ENCODE results near the gene WIPF3.

Gene WIPF3

DNA sequence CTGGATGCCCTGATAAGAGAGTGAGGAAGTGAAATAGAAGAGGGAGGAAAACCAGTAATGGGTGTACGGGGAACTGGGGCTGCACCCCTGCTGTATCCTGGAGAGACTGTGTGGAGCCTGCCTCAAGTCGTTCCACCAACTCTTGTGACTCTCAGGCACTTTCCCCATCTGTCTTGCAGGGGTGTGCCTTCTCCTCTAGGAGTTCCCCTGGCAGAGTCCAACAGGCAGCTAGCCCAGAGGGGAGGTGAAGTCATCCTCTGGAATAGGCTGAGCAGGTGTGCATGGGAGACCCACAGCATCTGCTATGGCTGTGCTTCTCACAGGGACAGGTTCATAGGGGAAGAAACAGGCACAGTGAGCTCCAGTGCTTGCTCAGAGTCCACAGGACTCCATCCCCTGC is 46.8 kb downstream of the WIPF3 start:
- no peak overlapping the region for H3K27ac ChIP-seq (ENCODE audit: low read length)
- peaks cover 14% of the 10 kb centered on the region for H3K4me1 ChIP-seq (ENCODE audit: insufficient read depth, low read length)

DNA sequence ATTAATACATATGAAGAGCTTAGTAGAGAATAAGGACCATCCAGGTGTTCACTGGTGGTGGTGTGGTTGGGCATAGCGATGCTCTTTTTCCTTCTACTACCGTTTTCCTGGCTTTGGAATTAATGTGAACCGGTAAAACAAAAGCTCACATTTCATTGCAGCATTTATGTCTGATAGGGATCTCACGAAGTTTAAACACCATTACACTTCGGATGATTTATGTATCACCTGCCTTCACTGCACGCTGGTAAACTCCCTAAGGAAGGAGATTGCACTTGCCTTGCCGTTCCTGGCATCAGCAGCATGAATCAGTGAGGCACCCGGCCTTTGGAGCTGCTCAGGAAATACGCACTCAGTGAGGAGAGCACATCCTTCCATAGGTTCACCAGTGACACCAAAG is 47.5 kb downstream of the WIPF3 start:
- Histone ChIP-seq H3K27me3 (ENCODE audit: insufficient read depth, low read length) (no peaks in the 10 kb centered on the region), H3K4me3 (ENCODE audit: low read length) (no peak overlapping the region), H3K27ac (ENCODE audit: low read length) (no peak overlapping the region), H3K9ac (ENCODE audit: low read depth, low read length) (no peak overlapping the region), H3K36me3 (ENCODE audit: insufficient read depth, low read depth, low read length) (no peaks in the 10 kb centered on the region), H3K9me3 (ENCODE audit: insufficient read depth, low read depth, low read length) (no peaks in the 10 kb centered on the region), H3K4me1 (ENCODE audit: insufficient read depth, low read length) (peaks cover 14% of the 10 kb centered on the region)

More for the DNA sequence above, 46.8 kb downstream of the WIPF3 start:
- Histone ChIP-seq H3K9me3 (ENCODE audit: insufficient read depth, low read depth, low read length) (no peaks in the 10 kb centered on the region), H3K4me3 (ENCODE audit: low read length) (no peak overlapping the region), H3K36me3 (ENCODE audit: insufficient read depth, low read depth, low read length) (no peaks in the 10 kb centered on the region), H3K27me3 (ENCODE audit: insufficient read depth, low read length) (no peaks in the 10 kb centered on the region), H3K9ac (ENCODE audit: low read depth, low read length) (no peak overlapping the region)

DNA sequence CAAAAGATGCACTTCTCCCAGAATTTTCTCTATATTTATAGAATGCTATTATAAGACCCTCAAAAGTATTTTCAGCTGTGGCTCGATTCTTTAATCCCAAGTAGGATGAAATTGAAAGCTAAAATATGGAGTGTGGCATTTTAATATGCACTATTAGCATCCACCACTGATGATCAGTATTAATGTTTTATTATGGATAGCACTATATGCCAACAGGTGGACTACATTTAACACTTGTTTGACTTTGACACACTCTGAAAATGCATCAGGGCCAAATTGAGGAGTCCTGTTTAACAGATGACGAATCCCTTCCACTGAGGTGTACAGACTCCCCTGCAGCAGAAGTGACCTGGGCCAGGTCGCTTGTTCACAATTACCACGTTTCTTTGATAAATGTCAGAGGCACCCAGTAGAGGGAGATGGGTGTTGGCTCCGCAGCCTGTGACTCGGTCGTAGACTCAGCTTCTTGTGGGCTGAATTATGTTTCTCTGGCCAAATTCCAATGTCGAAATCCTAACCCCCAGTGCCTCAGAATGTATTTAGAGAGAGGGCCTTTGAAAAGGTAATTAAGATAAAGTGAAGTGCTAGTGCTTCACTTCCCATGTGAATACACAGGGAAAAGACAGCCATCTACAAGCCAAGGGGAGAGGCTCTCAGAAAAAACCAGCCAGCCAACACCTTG is 48.1 kb downstream of the WIPF3 start:
- Histone ChIP-seq H3K4me3 (ENCODE audit: low read length) (no peak overlapping the region), H3K9me3 (ENCODE audit: insufficient read depth, low read depth, low read length) (no peaks in the 10 kb centered on the region), H3K9ac (ENCODE audit: low read depth, low read length) (no peak overlapping the region), H3K27me3 (ENCODE audit: insufficient read depth, low read length) (no peaks in the 10 kb centered on the region), H3K27ac (ENCODE audit: low read length) (no peak overlapping the region), H3K4me1 (ENCODE audit: insufficient read depth, low read length) (peaks cover 14% of the 10 kb centered on the region), H3K36me3 (ENCODE audit: insufficient read depth, low read depth, low read length) (no peaks in the 10 kb centered on the region)

DNA sequence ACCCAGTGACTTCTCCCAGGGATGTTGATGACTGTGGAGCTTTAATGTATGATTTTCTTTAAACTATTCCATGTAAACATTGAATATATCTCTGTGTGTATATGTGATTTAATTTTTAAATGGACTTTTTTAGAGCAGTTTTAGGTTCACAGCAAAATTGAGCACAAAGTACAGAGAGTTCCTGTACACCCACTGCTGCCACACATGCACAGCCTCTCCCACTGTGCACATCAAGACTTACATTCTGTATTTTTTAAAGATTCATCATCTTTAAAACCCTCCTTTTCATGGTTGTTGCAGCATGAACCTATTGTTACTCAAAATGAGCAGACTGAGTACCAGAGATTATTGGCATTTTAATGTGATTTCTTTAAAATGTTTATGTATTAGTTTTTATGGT is 51.3 kb downstream of the WIPF3 start:
- H3K36me3 ChIP-seq (ENCODE audit: insufficient read depth, low read depth, low read length): no peaks in the 10 kb centered on the region

DNA sequence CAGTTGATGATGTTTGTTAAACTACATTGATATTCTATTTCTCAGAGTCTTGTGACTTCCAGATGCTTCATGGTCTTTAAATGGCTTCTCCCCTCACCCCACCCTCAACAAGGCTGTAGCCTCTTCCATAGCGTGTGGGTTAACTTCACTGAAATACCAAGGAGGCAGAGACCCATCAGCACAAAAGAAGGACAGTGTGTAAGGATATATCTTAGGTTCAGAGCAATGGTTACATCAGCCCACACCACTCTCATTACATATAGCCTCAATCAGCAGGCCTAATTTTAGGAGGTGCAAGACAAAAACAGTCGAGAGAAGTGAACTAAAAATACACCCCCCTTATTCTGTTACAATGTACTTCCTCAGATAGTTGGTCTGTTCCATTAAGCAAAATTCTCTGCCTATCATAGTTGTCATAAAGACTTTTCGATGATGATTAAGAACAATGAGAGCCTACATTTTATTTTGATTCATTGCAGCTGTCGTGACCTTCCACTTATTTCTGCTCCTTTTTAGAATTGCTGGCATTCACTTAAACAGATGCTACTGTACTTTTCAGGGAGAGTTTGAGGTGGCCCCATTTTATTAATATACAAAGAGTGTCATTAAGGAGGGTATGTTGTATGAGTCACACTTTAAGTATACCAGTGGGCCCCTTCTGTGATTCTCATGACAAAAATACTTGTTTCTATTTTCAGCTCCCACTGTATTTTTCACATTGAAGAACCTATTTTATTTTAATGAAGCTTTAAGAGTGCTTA is 52.1 kb downstream of the WIPF3 start:
- no peaks in the 10 kb centered on the region for H3K27me3 ChIP-seq (ENCODE audit: insufficient read depth, low read length)
- no peaks in the 10 kb centered on the region for H3K36me3 ChIP-seq (ENCODE audit: insufficient read depth, low read depth, low read length)
- no peak overlapping the region for H3K9ac ChIP-seq (ENCODE audit: low read depth, low read length)
- H3K9me3 ChIP-seq (ENCODE audit: insufficient read depth, low read depth, low read length): no peaks in the 10 kb centered on the region
- H3K4me1 ChIP-seq (ENCODE audit: insufficient read depth, low read length): peaks cover 18% of the 10 kb centered on the region
- no peak overlapping the region for H3K4me3 ChIP-seq (ENCODE audit: low read length)
- H3K27ac ChIP-seq (ENCODE audit: low read length): no peak overlapping the region

More for the DNA sequence above, 51.3 kb downstream of the WIPF3 start:
- no peaks in the 10 kb centered on the region for H3K27me3 ChIP-seq (ENCODE audit: insufficient read depth, low read length)
- no peak overlapping the region for H3K9ac ChIP-seq (ENCODE audit: low read depth, low read length)
- peaks cover 18% of the 10 kb centered on the region for H3K4me1 ChIP-seq (ENCODE audit: insufficient read depth, low read length)
- H3K4me3 ChIP-seq (ENCODE audit: low read length): no peak overlapping the region
- H3K27ac ChIP-seq (ENCODE audit: low read length): no peak overlapping the region
- H3K9me3 ChIP-seq (ENCODE audit: insufficient read depth, low read depth, low read length): no peaks in the 10 kb centered on the region

DNA sequence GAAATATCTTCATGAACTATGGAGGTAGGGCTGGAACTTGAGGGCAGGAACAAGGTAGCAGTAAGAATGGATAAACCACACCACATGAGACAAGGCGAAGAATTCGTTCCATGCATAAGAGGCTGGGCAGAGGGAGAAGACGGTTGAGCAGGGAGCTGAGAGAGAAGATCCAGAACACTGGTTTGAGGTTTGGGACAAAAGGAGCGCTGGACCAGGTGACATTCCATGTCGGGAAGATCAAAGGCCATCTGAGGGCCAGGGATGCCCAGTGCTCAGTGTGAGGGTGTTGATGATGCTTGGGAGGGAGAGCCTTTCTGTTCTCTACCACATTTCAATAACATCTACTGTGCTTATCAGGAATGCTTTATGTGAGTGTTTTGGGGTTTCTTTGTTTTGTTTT is 52.8 kb downstream of the WIPF3 start:
- H3K36me3 ChIP-seq (ENCODE audit: insufficient read depth, low read depth, low read length): no peaks in the 10 kb centered on the region
- no peaks in the 10 kb centered on the region for H3K9me3 ChIP-seq (ENCODE audit: insufficient read depth, low read depth, low read length)
- H3K27me3 ChIP-seq (ENCODE audit: insufficient read depth, low read length): no peaks in the 10 kb centered on the region
- no peak overlapping the region for H3K27ac ChIP-seq (ENCODE audit: low read length)
- H3K4me3 ChIP-seq (ENCODE audit: low read length): no peak overlapping the region
- peaks cover 15% of the 10 kb centered on the region for H3K4me1 ChIP-seq (ENCODE audit: insufficient read depth, low read length)
- no peak overlapping the region for H3K9ac ChIP-seq (ENCODE audit: low read depth, low read length)

DNA sequence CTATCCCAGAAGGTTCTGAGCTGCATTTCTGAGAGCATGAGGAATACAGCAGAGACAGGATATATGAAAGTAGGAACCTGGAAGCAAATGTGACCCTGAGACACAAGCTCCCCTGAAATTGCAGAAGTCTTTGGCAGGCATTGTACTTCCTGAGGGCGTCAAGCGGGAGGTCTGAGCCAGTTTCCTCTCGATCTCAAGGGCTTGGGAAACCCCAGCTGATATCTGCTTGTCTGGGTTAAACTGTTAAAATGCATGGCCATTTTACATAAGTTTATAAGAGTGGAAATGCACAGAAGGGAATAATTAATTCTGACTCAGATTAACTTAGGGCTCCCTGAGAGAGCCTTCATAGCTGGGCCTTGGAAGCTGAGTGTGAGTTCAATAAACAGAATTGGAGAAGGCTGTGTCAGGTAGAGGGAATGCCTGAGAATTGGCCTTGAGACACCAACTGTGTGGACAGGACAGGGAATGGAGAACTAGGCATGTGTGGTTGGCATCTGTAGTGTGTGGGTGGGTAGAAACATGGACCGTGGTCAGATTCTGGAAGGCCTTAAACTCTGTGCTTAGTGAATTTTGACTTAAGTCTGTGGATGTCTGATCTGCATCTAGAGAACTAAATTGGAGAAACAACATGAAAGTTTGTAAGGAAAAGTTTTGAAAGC is 53.3 kb downstream of the WIPF3 start:
- Histone ChIP-seq H3K36me3 (ENCODE audit: insufficient read depth, low read depth, low read length) (no peaks in the 10 kb centered on the region), H3K4me1 (ENCODE audit: insufficient read depth, low read length) (peaks cover 10% of the 10 kb centered on the region), H3K9ac (ENCODE audit: low read depth, low read length) (no peak overlapping the region), H3K27me3 (ENCODE audit: insufficient read depth, low read length) (no peaks in the 10 kb centered on the region), H3K4me3 (ENCODE audit: low read length) (no peak overlapping the region), H3K9me3 (ENCODE audit: insufficient read depth, low read depth, low read length) (no peaks in the 10 kb centered on the region), H3K27ac (ENCODE audit: low read length) (no peak overlapping the region)

DNA sequence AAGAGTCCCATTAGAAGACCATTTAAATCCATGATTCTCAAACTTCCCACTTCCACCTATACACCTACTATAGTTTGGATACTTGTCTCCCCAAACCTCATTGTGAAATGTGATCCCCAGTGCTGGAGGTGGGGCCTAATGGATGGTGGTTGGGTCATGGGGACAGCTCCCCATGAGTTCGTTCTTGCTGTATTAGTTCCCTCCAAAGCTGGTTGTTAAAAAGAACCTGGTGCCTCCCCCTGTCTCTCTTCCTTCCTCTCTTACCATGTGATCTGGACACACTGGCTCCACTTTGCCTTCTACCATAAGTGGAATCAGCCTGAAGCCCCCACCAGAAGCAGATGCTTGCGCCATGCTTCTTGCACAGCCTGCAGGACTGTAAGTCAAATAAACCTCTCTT is 53.9 kb downstream of the WIPF3 start:
- H3K9ac ChIP-seq (ENCODE audit: low read depth, low read length): no peak overlapping the region
- H3K27ac ChIP-seq (ENCODE audit: low read length): no peak overlapping the region
- no peaks in the 10 kb centered on the region for H3K27me3 ChIP-seq (ENCODE audit: insufficient read depth, low read length)
- no peaks in the 10 kb centered on the region for H3K9me3 ChIP-seq (ENCODE audit: insufficient read depth, low read depth, low read length)
- no peak overlapping the region for H3K4me3 ChIP-seq (ENCODE audit: low read length)
- H3K36me3 ChIP-seq (ENCODE audit: insufficient read depth, low read depth, low read length): no peaks in the 10 kb centered on the region
- peaks cover 4% of the 10 kb centered on the region; the same call in 1 of the 2 replicates for H3K4me1 ChIP-seq (ENCODE audit: insufficient read depth, low read length)

DNA sequence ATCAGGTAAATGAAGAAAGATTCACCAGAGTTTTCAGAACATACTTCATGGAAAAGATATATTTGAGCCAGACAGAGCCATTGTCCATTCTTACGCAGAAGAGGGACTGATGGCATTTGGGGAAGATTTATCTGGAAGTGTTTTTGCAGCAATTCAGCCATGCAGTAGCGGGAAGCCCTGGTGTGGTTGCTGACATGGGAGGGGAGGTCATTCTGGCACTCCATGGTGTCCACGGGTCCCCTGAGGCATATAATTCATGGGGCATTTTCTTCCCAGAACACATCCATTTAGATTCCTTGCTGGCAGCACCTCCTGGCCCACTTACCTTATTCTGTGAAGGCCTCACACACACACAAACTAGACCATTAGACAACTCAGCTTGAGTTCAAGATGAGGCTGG is 55.6 kb downstream of the WIPF3 start:
- Histone ChIP-seq H3K27ac (ENCODE audit: low read length) (no peak overlapping the region), H3K4me3 (ENCODE audit: low read length) (no peak overlapping the region), H3K4me1 (ENCODE audit: insufficient read depth, low read length) (peaks cover 4% of the 10 kb centered on the region; the same call in 1 of the 2 replicates), H3K9ac (ENCODE audit: low read depth, low read length) (no peak overlapping the region), H3K36me3 (ENCODE audit: insufficient read depth, low read depth, low read length) (no peaks in the 10 kb centered on the region), H3K9me3 (ENCODE audit: insufficient read depth, low read depth, low read length) (no peaks in the 10 kb centered on the region), H3K27me3 (ENCODE audit: insufficient read depth, low read length) (no peaks in the 10 kb centered on the region)

DNA sequence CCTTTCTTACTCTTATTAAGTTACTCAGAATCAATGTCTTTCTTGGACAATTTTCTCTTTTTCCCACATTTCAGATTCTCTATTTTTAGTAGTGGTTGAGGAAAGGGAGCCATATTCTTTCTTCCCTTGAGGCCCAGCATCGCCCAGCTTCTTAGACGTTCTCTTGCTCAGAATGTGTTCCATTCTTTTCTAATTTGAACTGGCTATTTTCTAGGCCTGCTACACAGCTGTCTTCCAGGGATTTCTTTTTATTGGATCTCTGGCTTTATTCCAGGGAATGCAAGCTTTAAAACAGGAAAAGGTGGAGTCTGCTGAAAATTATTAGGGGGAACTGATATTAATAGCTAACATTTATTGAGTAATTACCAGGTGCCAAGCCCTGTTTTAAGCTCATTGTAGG is 58.3 kb downstream of the WIPF3 start:
- Histone ChIP-seq H3K4me1 (ENCODE audit: insufficient read depth, low read length) (peaks cover 4% of the 10 kb centered on the region; the same call in 1 of the 2 replicates), H3K4me3 (ENCODE audit: low read length) (no peak overlapping the region), H3K9ac (ENCODE audit: low read depth, low read length) (no peak overlapping the region), H3K36me3 (ENCODE audit: insufficient read depth, low read depth, low read length) (no peaks in the 10 kb centered on the region), H3K9me3 (ENCODE audit: insufficient read depth, low read depth, low read length) (no peaks in the 10 kb centered on the region), H3K27ac (ENCODE audit: low read length) (no peak overlapping the region), H3K27me3 (ENCODE audit: insufficient read depth, low read length) (no peaks in the 10 kb centered on the region)

DNA sequence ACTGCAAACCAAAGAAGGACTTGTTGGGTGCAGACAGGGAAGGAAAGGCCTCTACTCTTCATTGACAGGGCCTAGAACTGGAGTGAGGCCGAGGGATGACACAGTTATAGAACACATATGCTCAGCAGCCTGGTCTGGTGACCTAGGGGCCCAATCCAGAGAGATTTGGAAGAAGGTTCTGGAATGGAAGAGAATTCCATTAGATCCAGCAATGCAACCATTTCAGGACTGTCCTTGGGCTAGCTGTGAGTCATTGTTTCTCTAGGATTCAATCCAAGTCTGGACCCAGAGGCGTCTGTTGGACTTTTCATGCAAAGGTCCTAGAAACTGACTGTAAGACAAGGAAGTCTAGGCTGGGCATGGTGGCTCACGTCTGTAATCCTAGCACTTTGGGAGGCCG is 59.2 kb downstream of the WIPF3 start:
- no peak overlapping the region for H3K4me3 ChIP-seq (ENCODE audit: low read length)
- H3K4me1 ChIP-seq (ENCODE audit: insufficient read depth, low read length): peaks cover under 1% of the 10 kb centered on the region; the same call in 1 of the 2 replicates
- no peaks in the 10 kb centered on the region for H3K27me3 ChIP-seq (ENCODE audit: insufficient read depth, low read length)
- no peak overlapping the region for H3K27ac ChIP-seq (ENCODE audit: low read length)
- H3K9me3 ChIP-seq (ENCODE audit: insufficient read depth, low read depth, low read length): no peaks in the 10 kb centered on the region
- H3K36me3 ChIP-seq (ENCODE audit: insufficient read depth, low read depth, low read length): no peaks in the 10 kb centered on the region
- no peak overlapping the region for H3K9ac ChIP-seq (ENCODE audit: low read depth, low read length)

All from iPS-20b (cell line).